ENCODE results near the gene FAM219A.

The FAM219A gene

GRCh38 chr9:34458013-34458958, at the start of gene FAM219A, which contains the start of gene DNAI1:
Gene FAM219A (minus strand): TSS chr9:34458570. CDS start chr9:34458263, 307 bp downstream.
Gene DNAI1 (plus strand): TSS chr9:34458805. CDS start chr9:34459006, 201 bp downstream.
- peak; percentile 99 for DNase-seq

- DNase-seq: no peak
Measured at GRCh38 chr9:34507966-34508365, 49.6 kb upstream of the FAM219A start.

- DNase-seq: no peak
Measured at GRCh38 chr9:34507556-34507955, 49.2 kb upstream of the FAM219A start.

GRCh38 chr9:34506623-34507022, 48.3 kb upstream of the FAM219A start:
- DNase-seq: no peak

GRCh38 chr9:34505370-34506120, 47.2 kb upstream of the FAM219A start:
- DNase-seq: no peak

GRCh38 chr9:34503406-34503805, 45.0 kb upstream of the FAM219A start:
- DNase-seq: no peak

- DNase-seq: peak; percentile 62
Measured at GRCh38 chr9:34502891-34503290, 44.5 kb upstream of the FAM219A start.

- no peak for DNase-seq
Measured at GRCh38 chr9:34502471-34502870, 44.1 kb upstream of the FAM219A start.

- peak; percentile 98 for DNase-seq
Measured at GRCh38 chr9:34501889-34502425, 43.6 kb upstream of the FAM219A start.

- no peak for DNase-seq
Measured at GRCh38 chr9:34501372-34501771, 43.0 kb upstream of the FAM219A start.

GRCh38 chr9:34500623-34501267, 42.4 kb upstream of the FAM219A start:
- peak; percentile 77 for DNase-seq

GRCh38 chr9:34499076-34499475, 40.7 kb upstream of the FAM219A start:
- no peak for DNase-seq

GRCh38 chr9:34498553-34498952, 40.2 kb upstream of the FAM219A start:
- DNase-seq: no peak

- DNase-seq: no peak
Measured at GRCh38 chr9:34496149-34496712, 37.9 kb upstream of the FAM219A start.

- DNase-seq: no peak
Measured at GRCh38 chr9:34493972-34494535, 35.7 kb upstream of the FAM219A start.

- DNase-seq: no peak
Measured at GRCh38 chr9:34492051-34492450, 33.7 kb upstream of the FAM219A start.

- no peak for DNase-seq
Measured at GRCh38 chr9:34491596-34491995, 33.2 kb upstream of the FAM219A start.

GRCh38 chr9:34490760-34491159, 32.4 kb upstream of the FAM219A start:
- DNase-seq: no peak

- DNase-seq: no peak
Measured at GRCh38 chr9:34490360-34490759, 32.0 kb upstream of the FAM219A start.

- DNase-seq: no peak
Measured at GRCh38 chr9:34486572-34486971, 28.2 kb upstream of the FAM219A start.

- DNase-seq: no peak
Measured at GRCh38 chr9:34485822-34486221, 27.5 kb upstream of the FAM219A start.

GRCh38 chr9:34484678-34485077, 26.3 kb upstream of the FAM219A start:
- no peak for DNase-seq

All from midbrain (tissue), 1 donor.